GM12872 (cell line): Measurements from ENCODE around the gene CEP95.

Source experiments
- TF ChIP-seq, protein P1 (sequence below): IDR thresholded peaks from 3 replicates; pipeline ENCODE4 v1.5.1; 2011; ENCODE audit warnings: low read depth, mild to moderate bottlenecking, low read length, moderate library complexity; ENCODE audit not compliant: insufficient read depth

CEP95 gene

GRCh38 chr17:64565563-64565962 is 58.8 kb downstream of the CEP95 start:
- TF ChIP-seq, protein P1, sequence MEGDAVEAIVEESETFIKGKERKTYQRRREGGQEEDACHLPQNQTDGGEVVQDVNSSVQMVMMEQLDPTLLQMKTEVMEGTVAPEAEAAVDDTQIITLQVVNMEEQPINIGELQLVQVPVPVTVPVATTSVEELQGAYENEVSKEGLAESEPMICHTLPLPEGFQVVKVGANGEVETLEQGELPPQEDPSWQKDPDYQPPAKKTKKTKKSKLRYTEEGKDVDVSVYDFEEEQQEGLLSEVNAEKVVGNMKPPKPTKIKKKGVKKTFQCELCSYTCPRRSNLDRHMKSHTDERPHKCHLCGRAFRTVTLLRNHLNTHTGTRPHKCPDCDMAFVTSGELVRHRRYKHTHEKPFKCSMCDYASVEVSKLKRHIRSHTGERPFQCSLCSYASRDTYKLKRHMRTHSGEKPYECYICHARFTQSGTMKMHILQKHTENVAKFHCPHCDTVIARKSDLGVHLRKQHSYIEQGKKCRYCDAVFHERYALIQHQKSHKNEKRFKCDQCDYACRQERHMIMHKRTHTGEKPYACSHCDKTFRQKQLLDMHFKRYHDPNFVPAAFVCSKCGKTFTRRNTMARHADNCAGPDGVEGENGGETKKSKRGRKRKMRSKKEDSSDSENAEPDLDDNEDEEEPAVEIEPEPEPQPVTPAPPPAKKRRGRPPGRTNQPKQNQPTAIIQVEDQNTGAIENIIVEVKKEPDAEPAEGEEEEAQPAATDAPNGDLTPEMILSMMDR: no peak

- TF ChIP-seq, protein P1: no peak
Measured at GRCh38 chr17:64571746-64572145, 65.0 kb downstream of the CEP95 start.

- TF ChIP-seq, protein P1: no peak
Measured at GRCh38 chr17:64572682-64573154, 65.9 kb downstream of the CEP95 start.

- TF ChIP-seq, protein P1: no peak
Measured at GRCh38 chr17:64573214-64573613, 66.4 kb downstream of the CEP95 start.

DNA sequence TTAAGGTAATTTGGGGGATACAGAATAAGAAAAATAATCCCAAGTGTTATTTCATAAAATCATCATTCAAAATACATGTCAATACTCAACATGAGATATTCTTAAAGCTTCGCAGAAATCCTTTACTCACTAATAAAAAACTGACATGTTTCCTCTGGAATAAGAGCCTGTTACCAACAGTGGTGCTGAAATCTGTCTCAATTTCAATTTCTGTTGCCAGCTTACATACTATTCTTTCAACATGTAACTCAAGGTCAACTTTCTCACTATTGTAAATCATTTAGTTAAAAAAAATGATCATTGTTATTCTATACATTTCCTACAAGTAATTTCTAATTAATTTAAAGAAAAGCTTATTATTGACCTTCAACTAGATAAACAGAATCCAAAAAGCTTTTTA is 67.9 kb downstream of the CEP95 start:
- TF ChIP-seq, protein P1: no peak

DNA sequence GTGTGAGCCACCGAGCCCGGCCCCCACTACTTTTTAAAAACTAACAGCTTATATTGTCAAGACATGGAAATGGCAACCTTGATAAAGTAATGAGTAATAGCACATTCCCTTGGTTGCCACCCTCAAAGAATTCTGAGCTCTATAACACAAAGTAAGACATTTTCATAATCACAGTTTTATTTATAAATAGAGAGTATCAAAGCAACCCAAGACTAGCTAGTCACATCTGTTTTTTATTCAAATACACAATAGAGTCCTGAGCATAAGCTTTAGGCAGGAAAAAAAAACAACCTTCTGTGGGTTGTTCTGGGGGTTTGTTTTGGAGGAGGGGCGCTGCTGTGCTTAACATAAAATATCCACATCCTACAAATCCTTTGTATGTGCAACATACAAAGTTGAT is 68.7 kb downstream of the CEP95 start:
- TF ChIP-seq, protein P1: no peak

DNA sequence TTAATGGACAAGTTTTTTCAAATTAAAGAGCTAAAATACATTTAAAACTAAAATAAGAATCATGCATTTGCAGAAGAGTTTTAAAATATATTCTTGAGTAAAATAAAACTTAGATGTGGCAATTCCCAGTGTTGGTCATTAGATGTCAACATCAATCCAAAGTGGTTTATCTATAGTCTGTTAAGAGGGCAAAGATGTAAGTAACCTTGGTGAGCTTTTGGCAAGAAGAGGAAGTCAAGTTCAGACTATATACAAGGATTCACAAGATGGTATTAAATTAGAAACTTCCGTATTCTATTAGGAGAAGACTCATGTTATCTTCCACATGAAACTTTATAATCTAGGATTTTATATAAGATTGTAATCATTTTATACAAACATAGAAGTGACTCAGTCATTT is 73.1 kb downstream of the CEP95 start:
- TF ChIP-seq, protein P1: no peak
